Thyroid gland (tissue), 4 donors: Measurements from ENCODE around the gene MCF2. TPM values are rescaled to one million over a fixed set of nuclear protein-coding genes. Genes with fewer than 3 reads are reported as not detected.
A peak's percentile ranks its signal among the peaks of the same experiment; 100 is the strongest.
"Not testable (repeated sequence)": the region's sequence is repeated elsewhere in the genome, so short reads cannot be mapped to it uniquely, and the experiment has no call there.

Experiments
- DNase-seq, 2 donors: peaks; one replicate each; pipeline ENCODE4 v3.0.0-alpha.2; 2019
- H3K27ac ChIP-seq, 3 donors: fragments of 200-600 bp; sonication (generic); 1 replicate in 2 of 3; 2 replicates in 1 of 3; pipeline ENCODE4 v1.5.1; 2016 to 2019; ENCODE audit warnings: mild to moderate bottlenecking in 1 of 3, moderate library complexity in 1 of 3
- H3K27me3 ChIP-seq: fragments of 200-600 bp; sonication (generic); one replicate; pipeline ENCODE4 v1.5.1; 2019
- H3K36me3 ChIP-seq, 2 donors: fragments of 200-600 bp; sonication (generic); one replicate each; pipeline ENCODE4 v1.5.1; 2016 to 2019
- H3K4me1 ChIP-seq, 2 donors: fragments of 200-600 bp; sonication (generic); one replicate each; pipeline ENCODE4 v1.5.1; 2017 to 2019
- H3K4me3 ChIP-seq, 3 donors: fragments of 200-600 bp; sonication (generic); replicated peaks in 1 of 3; 1 replicate in 2 of 3; 2 replicates in 1 of 3; pipeline ENCODE4 v1.5.1; 2016; ENCODE audit warnings: mild to moderate bottlenecking in 1 of 3
- H3K9me3 ChIP-seq: fragments of 200-600 bp; sonication (generic); one replicate; pipeline ENCODE4 v1.5.1; 2017
- POLR2A ChIP-seq, 2 donors: fragments of 450-650 bp; IDR thresholded peaks; one replicate each; pipeline ENCODE4 v1.6.1; 2017; ENCODE audit warnings: antibody characterized with exemption in 2 of 2, mild to moderate bottlenecking in 2 of 2, moderate library complexity in 1 of 2
- WGBS, 2 donors: methylation state at CpG; one replicate each; pipeline ENCODE4 v1.1.5; 2017; 5-methylcytosine and 5-hydroxymethylcytosine counted together
- intact Hi-C: fragments of 100-400 bp; cut with DNase I; formaldehyde crosslinking; loops from one replicate; pipeline ENCODE4 v1.15.1; 2023
- total RNA-seq, 4 donors: library from RNA; depleted of rRNA; stranded (reverse); fragments of >200 nt; gene quantifications; one replicate each; pipeline ENCODE4 v1.2.3, GENCODE V29; 2016
- TF ChIP-seq, protein P1 (sequence below), 6 experiments: fragments of 200-600 bp in 3 of 6; fragments of 450-650 bp in 3 of 6; sonication (generic) in 3 of 6; IDR thresholded peaks; one replicate each; pipeline ENCODE4 v1.5.1; 2016 to 2019; ENCODE audit warnings: antibody characterized with exemption in 6 of 6, mild to moderate bottlenecking in 2 of 6, inconsistent platforms in 1 of 6, moderate library complexity in 1 of 6

MCF2 gene
- total RNA-seq, 4 donors from 2014 or later = 0.40 to 0.63 (median 0.56) TPM; not detected in 1

DNA sequence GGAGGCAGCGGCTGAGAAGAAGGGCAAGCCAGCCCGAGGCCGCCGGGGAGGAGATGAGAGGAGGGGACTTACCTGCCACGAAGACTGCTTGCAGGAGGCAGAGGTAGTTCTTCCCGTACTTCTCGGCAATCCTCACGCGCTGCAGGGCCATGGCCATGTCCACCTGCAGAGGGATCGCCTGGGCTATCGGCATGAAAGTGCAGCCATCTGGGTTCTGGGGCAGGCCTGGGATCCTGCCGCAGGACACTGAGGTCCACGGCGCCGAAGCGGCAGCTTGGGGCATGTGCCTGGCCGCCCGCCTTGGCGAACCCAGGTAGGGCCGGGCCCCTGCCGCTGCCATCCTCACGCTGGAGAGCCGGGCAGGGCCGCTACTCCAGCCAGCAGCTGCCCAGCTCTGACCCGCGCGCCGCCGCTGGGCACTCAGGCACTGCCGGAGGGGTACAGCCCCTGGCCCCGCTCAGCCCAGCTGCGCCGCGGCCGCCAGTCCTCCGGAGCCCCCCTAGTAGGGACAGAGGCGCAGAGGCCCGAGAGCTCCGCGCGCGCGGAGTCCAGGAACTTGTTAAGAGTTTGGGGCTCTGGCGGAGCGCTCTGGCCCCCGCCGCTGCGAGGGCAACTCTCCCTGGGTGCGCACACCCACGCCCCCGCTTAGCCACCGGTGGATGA is 16.0 kb downstream of the MCF2 start:
- Histone ChIP-seq H3K27me3 (no peaks in the 10 kb centered on the region), H3K36me3 (no peaks in the 10 kb centered on the region), H3K4me3 (peak overlapping the region in 1 of 3 donors; percentile 6), H3K27ac (no peak overlapping the region), H3K4me1 (peaks cover 0 to 6% of the 10 kb centered on the region in 2 donors), H3K9me3 (no peaks in the 10 kb centered on the region)
- intact Hi-C loops = no loop called here
- WGBS, 2 donors = 0 to 4% methylated on average over 4 to 12 of the region's 52 CpGs
- DNase-seq = peak; percentile 2
- no peak for TF ChIP-seq POLR2A (IDR thresholded peaks at IDR 0.05)
- TF ChIP-seq, protein P1, sequence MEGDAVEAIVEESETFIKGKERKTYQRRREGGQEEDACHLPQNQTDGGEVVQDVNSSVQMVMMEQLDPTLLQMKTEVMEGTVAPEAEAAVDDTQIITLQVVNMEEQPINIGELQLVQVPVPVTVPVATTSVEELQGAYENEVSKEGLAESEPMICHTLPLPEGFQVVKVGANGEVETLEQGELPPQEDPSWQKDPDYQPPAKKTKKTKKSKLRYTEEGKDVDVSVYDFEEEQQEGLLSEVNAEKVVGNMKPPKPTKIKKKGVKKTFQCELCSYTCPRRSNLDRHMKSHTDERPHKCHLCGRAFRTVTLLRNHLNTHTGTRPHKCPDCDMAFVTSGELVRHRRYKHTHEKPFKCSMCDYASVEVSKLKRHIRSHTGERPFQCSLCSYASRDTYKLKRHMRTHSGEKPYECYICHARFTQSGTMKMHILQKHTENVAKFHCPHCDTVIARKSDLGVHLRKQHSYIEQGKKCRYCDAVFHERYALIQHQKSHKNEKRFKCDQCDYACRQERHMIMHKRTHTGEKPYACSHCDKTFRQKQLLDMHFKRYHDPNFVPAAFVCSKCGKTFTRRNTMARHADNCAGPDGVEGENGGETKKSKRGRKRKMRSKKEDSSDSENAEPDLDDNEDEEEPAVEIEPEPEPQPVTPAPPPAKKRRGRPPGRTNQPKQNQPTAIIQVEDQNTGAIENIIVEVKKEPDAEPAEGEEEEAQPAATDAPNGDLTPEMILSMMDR (IDR thresholded peaks at IDR 0.05) = no peak

DNA sequence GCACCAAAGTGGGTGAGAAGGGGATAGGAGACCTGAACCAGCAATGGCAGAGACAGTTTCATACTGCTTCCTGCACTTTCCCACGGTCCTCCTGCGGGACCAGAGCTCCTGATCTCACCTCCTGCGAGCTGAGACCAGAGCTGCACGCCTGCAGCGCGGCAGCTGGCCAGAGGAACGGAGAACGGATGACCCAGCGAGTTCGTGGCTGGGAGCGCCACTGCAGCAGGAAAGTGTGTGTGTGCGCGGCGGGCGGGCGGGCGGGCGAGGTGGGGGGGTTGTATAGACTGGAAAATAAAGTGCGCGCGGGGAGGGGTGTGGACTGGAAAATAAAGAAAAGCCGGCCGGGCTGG is 16.5 kb downstream of the MCF2 start:
- no peaks in the 10 kb centered on the region for H3K36me3 ChIP-seq
- no peak for TF ChIP-seq POLR2A (IDR thresholded peaks at IDR 0.05)
- TF ChIP-seq, protein P1 (IDR thresholded peaks at IDR 0.05) = no peak
- peak overlapping the region in 1 of 3 donors; percentile 6 for H3K4me3 ChIP-seq
- intact Hi-C loops = no loop called here
- no peaks in the 10 kb centered on the region for H3K27me3 ChIP-seq
- WGBS, 2 donors = 1 to 4% methylated on average over 8 to 14 of the region's 23 CpGs
- H3K27ac ChIP-seq = no peak overlapping the region
- H3K9me3 ChIP-seq = no peaks in the 10 kb centered on the region
- peaks cover 0 to 6% of the 10 kb centered on the region in 2 donors for H3K4me1 ChIP-seq
- peak; percentile 1 to 3 for DNase-seq

DNA sequence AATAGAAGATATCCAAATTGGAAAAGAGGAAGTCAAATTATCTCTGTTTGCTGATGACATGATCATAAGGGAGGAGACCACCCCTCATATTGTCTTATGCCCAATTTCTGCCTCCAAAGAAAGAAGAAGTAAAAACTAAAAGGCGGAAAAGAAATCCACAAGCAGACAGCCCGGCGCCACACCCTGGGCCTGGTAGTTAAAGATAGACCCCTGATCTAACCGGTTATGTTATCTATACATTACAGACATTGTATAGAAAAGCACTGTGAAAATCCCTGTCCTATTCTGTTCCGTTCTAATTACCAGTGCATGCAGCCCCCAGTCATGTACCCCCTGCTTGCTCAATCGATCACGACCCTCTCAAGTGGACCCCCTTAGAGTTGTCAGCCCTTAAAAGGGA is 22.8 kb downstream of the MCF2 start:
- H3K27me3 ChIP-seq, H3K36me3 ChIP-seq, intact Hi-C loops, H3K9me3 ChIP-seq, H3K4me1 ChIP-seq, H3K4me3 ChIP-seq, H3K27ac ChIP-seq, DNase-seq: not testable (repeated sequence)
- 91 to 98% methylated on average over 7 of the region's 7 CpGs for WGBS, 2 donors

DNA sequence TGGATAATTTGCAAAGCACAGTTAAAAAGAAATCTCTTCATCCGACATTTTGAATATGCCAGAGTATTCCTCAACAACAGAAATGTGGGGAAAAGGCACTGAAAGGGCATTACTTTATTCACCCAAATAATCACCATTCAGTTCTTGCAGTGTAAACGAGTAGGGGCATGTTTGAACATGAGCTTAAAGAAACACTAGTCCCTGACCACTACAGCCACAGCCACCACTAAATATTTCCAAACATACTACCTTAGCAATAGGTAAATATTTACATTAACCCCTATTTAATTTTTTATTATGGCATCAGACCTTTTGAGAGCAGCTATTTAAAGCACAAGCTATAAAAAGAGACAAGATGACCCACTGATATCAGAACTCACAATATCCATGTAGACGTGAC is 27.6 kb downstream of the MCF2 start:
- DNase-seq = no peak
- no peaks in the 10 kb centered on the region for H3K27me3 ChIP-seq
- H3K27ac ChIP-seq = no peak overlapping the region
- H3K9me3 ChIP-seq = no peaks in the 10 kb centered on the region
- 75 to 83% methylated on average over 3 of the region's 3 CpGs for WGBS, 2 donors
- TF ChIP-seq, protein P1 (IDR thresholded peaks at IDR 0.05) = no peak
- TF ChIP-seq POLR2A (IDR thresholded peaks at IDR 0.05) = no peak
- H3K4me1 ChIP-seq = no peaks in the 10 kb centered on the region
- no peak overlapping the region for H3K4me3 ChIP-seq
- no peaks in the 10 kb centered on the region for H3K36me3 ChIP-seq
- intact Hi-C loops = no loop called here

DNA sequence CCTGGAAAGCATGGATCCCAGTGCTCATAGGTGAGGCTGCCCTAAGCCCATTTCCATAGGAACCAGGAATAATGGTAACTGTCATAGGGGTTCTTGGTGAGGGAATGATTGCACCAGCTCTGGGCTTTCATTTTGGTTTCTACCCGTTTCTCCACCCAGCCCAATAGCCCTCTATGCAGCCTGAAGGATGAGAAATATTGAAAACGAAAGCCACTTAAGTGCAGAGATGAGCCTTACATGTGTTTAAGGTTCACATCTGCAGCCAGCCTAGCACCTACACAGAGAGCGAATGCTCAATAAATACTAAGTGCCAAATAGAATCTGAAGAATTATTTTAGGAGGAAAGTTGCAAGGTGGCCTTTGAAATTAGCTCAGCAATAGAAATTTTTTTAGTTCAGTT is 60.4 kb downstream of the MCF2 start:
- no peaks in the 10 kb centered on the region for H3K36me3 ChIP-seq
- no peaks in the 10 kb centered on the region for H3K27me3 ChIP-seq
- WGBS, 2 donors = 85 to 89% methylated on average over 3 of the region's 3 CpGs
- no peak overlapping the region for H3K27ac ChIP-seq
- no peak overlapping the region for H3K4me3 ChIP-seq
- no peak for TF ChIP-seq POLR2A (IDR thresholded peaks at IDR 0.05)
- TF ChIP-seq, protein P1 (IDR thresholded peaks at IDR 0.05) = no peak
- H3K9me3 ChIP-seq = no peaks in the 10 kb centered on the region
- DNase-seq = no peak
- no peaks in the 10 kb centered on the region for H3K4me1 ChIP-seq
- intact Hi-C loops = no loop called here
